ENCODE data around the gene PPP1R12A.

PPP1R12A gene

DNA sequence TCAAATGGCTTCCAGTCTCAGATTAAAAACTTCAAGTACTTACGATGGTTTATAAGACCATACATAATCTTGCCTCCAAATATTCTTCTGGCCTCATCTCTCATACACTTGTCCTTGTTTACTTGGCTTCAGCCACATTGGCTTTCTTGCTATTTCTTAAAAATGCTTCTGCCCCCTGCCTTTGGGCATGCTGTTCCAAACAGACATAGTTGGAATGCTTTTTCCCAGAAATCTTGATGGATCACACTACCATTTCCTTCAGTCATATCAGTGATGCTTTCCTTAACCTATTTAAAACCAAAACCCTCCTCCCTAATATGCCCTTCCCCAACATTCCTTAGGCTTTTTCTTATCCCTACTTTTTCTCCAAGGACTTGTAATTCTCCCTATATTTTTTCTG lies 169.7 kb downstream of the PPP1R12A start:
- TF ChIP-seq POLR2AphosphoS5 (IDR thresholded peaks at IDR 0.05; ENCODE audit: low read depth, low read length) (no peak), FOXP2 (optimal IDR thresholded peaks at IDR 0.05; ENCODE audit: borderline replicate concordance, extremely low read depth, extremely low read length, insufficient read depth) (no peak), TAF1 (IDR thresholded peaks at IDR 0.05; ENCODE audit: borderline replicate concordance, insufficient read depth, low read length) (no peak), SIN3A (IDR thresholded peaks at IDR 0.05; ENCODE audit: borderline replicate concordance, insufficient read depth, low read length) (no peak)
- TF ChIP-seq, protein P1, sequence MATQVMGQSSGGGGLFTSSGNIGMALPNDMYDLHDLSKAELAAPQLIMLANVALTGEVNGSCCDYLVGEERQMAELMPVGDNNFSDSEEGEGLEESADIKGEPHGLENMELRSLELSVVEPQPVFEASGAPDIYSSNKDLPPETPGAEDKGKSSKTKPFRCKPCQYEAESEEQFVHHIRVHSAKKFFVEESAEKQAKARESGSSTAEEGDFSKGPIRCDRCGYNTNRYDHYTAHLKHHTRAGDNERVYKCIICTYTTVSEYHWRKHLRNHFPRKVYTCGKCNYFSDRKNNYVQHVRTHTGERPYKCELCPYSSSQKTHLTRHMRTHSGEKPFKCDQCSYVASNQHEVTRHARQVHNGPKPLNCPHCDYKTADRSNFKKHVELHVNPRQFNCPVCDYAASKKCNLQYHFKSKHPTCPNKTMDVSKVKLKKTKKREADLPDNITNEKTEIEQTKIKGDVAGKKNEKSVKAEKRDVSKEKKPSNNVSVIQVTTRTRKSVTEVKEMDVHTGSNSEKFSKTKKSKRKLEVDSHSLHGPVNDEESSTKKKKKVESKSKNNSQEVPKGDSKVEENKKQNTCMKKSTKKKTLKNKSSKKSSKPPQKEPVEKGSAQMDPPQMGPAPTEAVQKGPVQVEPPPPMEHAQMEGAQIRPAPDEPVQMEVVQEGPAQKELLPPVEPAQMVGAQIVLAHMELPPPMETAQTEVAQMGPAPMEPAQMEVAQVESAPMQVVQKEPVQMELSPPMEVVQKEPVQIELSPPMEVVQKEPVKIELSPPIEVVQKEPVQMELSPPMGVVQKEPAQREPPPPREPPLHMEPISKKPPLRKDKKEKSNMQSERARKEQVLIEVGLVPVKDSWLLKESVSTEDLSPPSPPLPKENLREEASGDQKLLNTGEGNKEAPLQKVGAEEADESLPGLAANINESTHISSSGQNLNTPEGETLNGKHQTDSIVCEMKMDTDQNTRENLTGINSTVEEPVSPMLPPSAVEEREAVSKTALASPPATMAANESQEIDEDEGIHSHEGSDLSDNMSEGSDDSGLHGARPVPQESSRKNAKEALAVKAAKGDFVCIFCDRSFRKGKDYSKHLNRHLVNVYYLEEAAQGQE (IDR thresholded peaks at IDR 0.05; ENCODE audit: insufficient read depth in 1 of 2, low read depth in 2 of 2, low read length in 2 of 2) = no peak

DNA sequence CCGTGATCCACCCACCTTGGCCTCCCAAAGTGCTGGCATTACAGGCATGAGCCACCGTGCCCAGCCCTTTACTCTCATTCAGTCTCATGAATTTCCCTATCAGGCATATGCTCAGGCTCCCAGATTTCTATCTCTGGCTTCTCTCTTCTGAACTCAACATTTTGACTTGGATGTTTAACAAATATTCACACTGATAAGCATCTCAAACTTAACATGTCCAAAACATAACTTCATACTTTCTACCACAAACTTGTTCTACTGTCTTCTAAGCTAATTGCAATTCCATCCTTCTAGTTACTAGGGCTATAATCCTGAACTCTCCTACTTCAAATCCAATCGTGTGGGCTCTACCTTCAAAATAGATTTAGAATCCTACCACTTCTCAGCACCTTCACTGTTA lies 170.3 kb downstream of the PPP1R12A start:
- TF ChIP-seq, protein P1 (IDR thresholded peaks at IDR 0.05; ENCODE audit: insufficient read depth in 1 of 2, low read depth in 2 of 2, low read length in 2 of 2) = no peak
- no peak for TF ChIP-seq POLR2AphosphoS5 (IDR thresholded peaks at IDR 0.05; ENCODE audit: low read depth, low read length)
- no peak for TF ChIP-seq TAF1 (IDR thresholded peaks at IDR 0.05; ENCODE audit: borderline replicate concordance, insufficient read depth, low read length)
- no peak for TF ChIP-seq FOXP2 (optimal IDR thresholded peaks at IDR 0.05; ENCODE audit: borderline replicate concordance, extremely low read depth, extremely low read length, insufficient read depth)

GRCh38 chr12:79763766-79764452 lies 171.0 kb downstream of the PPP1R12A start:
- TF ChIP-seq FOXP2 (optimal IDR thresholded peaks at IDR 0.05; ENCODE audit: borderline replicate concordance, extremely low read depth, extremely low read length, insufficient read depth) (no peak), POLR2AphosphoS5 (IDR thresholded peaks at IDR 0.05; ENCODE audit: low read depth, low read length) (no peak)
- TF ChIP-seq, protein P1 (IDR thresholded peaks at IDR 0.05; ENCODE audit: insufficient read depth in 1 of 2, low read depth in 2 of 2, low read length in 2 of 2) = no peak

DNA sequence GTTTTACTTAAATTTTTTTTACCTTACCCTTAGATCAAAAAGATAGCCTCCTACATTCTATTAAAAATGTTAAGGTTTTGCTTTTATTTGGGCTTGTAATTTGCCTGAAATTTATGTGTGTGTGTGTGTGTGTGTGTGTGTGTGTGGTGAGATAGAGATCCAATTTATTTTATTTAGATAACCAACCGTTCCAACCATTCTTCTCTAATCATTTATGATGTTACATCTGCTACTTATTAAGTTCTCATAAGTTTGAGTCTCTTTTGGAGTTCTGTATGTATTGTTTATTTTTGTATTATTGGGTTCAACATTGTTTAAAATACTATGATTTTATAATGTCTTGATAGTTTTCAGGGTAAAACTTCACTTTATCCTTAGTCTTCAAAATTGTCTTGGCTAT lies 173.6 kb downstream of the PPP1R12A start:
- TF ChIP-seq POLR2AphosphoS5 (IDR thresholded peaks at IDR 0.05; ENCODE audit: low read depth, low read length) = no peak
- TF ChIP-seq, protein P1 (IDR thresholded peaks at IDR 0.05; ENCODE audit: insufficient read depth in 1 of 2, low read depth in 2 of 2, low read length in 2 of 2) = no peak
- TF ChIP-seq TAF1 (IDR thresholded peaks at IDR 0.05; ENCODE audit: borderline replicate concordance, insufficient read depth, low read length) = no peak
- TF ChIP-seq SIN3A (IDR thresholded peaks at IDR 0.05; ENCODE audit: borderline replicate concordance, insufficient read depth, low read length) = no peak
- no peak for TF ChIP-seq FOXP2 (optimal IDR thresholded peaks at IDR 0.05; ENCODE audit: borderline replicate concordance, extremely low read depth, extremely low read length, insufficient read depth)

GRCh38 chr12:79747274-79747673 lies 187.6 kb downstream of the PPP1R12A start:
- no peak for TF ChIP-seq POLR2AphosphoS5 (IDR thresholded peaks at IDR 0.05; ENCODE audit: low read depth, low read length)
- TF ChIP-seq SIN3A (IDR thresholded peaks at IDR 0.05; ENCODE audit: borderline replicate concordance, insufficient read depth, low read length) = no peak
- TF ChIP-seq FOXP2 (optimal IDR thresholded peaks at IDR 0.05; ENCODE audit: borderline replicate concordance, extremely low read depth, extremely low read length, insufficient read depth) = no peak
- TF ChIP-seq, protein P1 (IDR thresholded peaks at IDR 0.05; ENCODE audit: insufficient read depth in 1 of 2, low read depth in 2 of 2, low read length in 2 of 2) = no peak
- no peak for TF ChIP-seq TAF1 (IDR thresholded peaks at IDR 0.05; ENCODE audit: borderline replicate concordance, insufficient read depth, low read length)

All from PFSK-1 (cell line).